Neural cell (in vitro differentiated cells): ENCODE data around the gene C11orf91. TPM values are rescaled to one million over a fixed set of nuclear protein-coding genes. Genes with fewer than 3 reads are reported as not detected.

Source experiments
- H2AFZ ChIP-seq: fragments of 200-600, 300-800 bp; sonication (generic), shearing (Covaris generic); 2 replicates; pipeline ENCODE4 v1.6.0; 2014; ENCODE audit warnings: low read depth, mild to moderate bottlenecking, antibody characterized with exemption, low read length, moderate library complexity
- H3F3A ChIP-seq: fragments of 200-600 bp; shearing (Covaris generic); 2 replicates; pipeline ENCODE4 v1.6.1; 2016; ENCODE audit warnings: mild to moderate bottlenecking, moderate library complexity, mixed read lengths, antibody characterized with exemption, low read length; ENCODE audit not compliant: insufficient read depth, poor library complexity, severe bottlenecking
- H3K27ac ChIP-seq: fragments of 200-600, 300-800 bp; sonication (generic), shearing (Covaris generic); 2 replicates; pipeline ENCODE4 v1.5.1; 2014; ENCODE audit warnings: mild to moderate bottlenecking, low read length, moderate library complexity
- H3K27me3 ChIP-seq: fragments of 300-800, 200-600 bp; sonication (generic), shearing (Covaris generic); 2 replicates; pipeline ENCODE4 v1.6.0; 2014; ENCODE audit warnings: mild to moderate bottlenecking, low read depth, low read length, moderate library complexity; ENCODE audit not compliant: insufficient read depth
- H3K36me3 ChIP-seq: fragments of 300-800, 200-600 bp; sonication (generic), shearing (Covaris generic); 2 replicates; pipeline ENCODE4 v1.5.1; 2014; ENCODE audit warnings: mild to moderate bottlenecking, antibody characterized with exemption, low read length, moderate library complexity; ENCODE audit not compliant: insufficient read depth
- H3K4me2 ChIP-seq: fragments of 300-800, 200-600 bp; sonication (generic), shearing (Covaris generic); 2 replicates; pipeline ENCODE4 v1.6.0; 2014; ENCODE audit warnings: mild to moderate bottlenecking, low read length
- H3K4me3 ChIP-seq: fragments of 300-800, 200-600 bp; sonication (generic), shearing (Covaris generic); 2 replicates; pipeline ENCODE4 v1.5.1; 2014; ENCODE audit warnings: mild to moderate bottlenecking, low read length, moderate library complexity
- H3K79me2 ChIP-seq: fragments of 200-600 bp; shearing (Covaris generic); replicated peaks from 2 replicates; pipeline ENCODE4 v1.6.0; 2014; ENCODE audit warnings: mild to moderate bottlenecking, low read length, moderate library complexity; ENCODE audit not compliant: insufficient read depth
- H3K9ac ChIP-seq: fragments of 300-800, 200-600 bp; sonication (generic), shearing (Covaris generic); 2 replicates; pipeline ENCODE4 v1.6.1; 2016; ENCODE audit warnings: mild to moderate bottlenecking, low read length, mixed read lengths
- H3K9me2 ChIP-seq: fragments of 200-600 bp; shearing (Covaris generic); 2 replicates; pipeline ENCODE4 v1.6.1; 2016; ENCODE audit warnings: mild to moderate bottlenecking, low read length, mixed read lengths; ENCODE audit not compliant: insufficient read depth
- H3K9me3 ChIP-seq: fragments of 200-600, 300-800 bp; sonication (generic), shearing (Covaris generic); 2 replicates; pipeline ENCODE4 v1.6.1; 2016; ENCODE audit warnings: mild to moderate bottlenecking, mixed run types, low read length, moderate library complexity, mixed read lengths
- H4K20me1 ChIP-seq: fragments of 200-600 bp; shearing (Covaris generic); 2 replicates; pipeline ENCODE4 v1.6.1; 2016; ENCODE audit warnings: mild to moderate bottlenecking, mixed run types; ENCODE audit not compliant: insufficient read depth
- EP300 ChIP-seq: fragments of 450-650 bp; conservative IDR thresholded peaks from 2 replicates; pipeline ENCODE4 v1.6.1; 2014; ENCODE audit warnings: antibody characterized with exemption, mild to moderate bottlenecking, moderate library complexity; ENCODE audit not compliant: poor library complexity, severe bottlenecking
- EZH2 ChIP-seq: fragments of 200-600, 300-800 bp; shearing (Covaris generic), sonication (generic); IDR thresholded peaks from 2 replicates; pipeline ENCODE4 v1.6.1; 2014; ENCODE audit warnings: antibody characterized with exemption, low read length, borderline replicate concordance, mild to moderate bottlenecking; ENCODE audit not compliant: insufficient read depth, poor library complexity, severe bottlenecking
- MXI1 ChIP-seq: fragments of 450-650 bp; conservative IDR thresholded peaks from 2 replicates; pipeline ENCODE4 v1.6.1; 2014; ENCODE audit warnings: antibody characterized with exemption, mild to moderate bottlenecking; ENCODE audit not compliant: poor library complexity, severe bottlenecking
- POLR2AphosphoS5 ChIP-seq: IDR thresholded peaks from 2 replicates; pipeline ENCODE4 v1.6.1; 2012
- RAD21 ChIP-seq: fragments of 450-650 bp; conservative IDR thresholded peaks from 2 replicates; pipeline ENCODE4 v1.6.1; 2014; ENCODE audit warnings: antibody characterized with exemption, mild to moderate bottlenecking, moderate library complexity
- SMC3 ChIP-seq: fragments of 450-650 bp; conservative IDR thresholded peaks from 2 replicates; pipeline ENCODE4 v1.6.1; 2014; ENCODE audit warnings: antibody characterized with exemption, mild to moderate bottlenecking, moderate library complexity; ENCODE audit not compliant: poor library complexity
- TAF1 ChIP-seq: IDR thresholded peaks from 2 replicates; pipeline ENCODE4 v1.6.1; 2012; ENCODE audit warnings: low read depth
- polyA plus RNA-seq: library from polyadenylated mRNA; depleted of rRNA; stranded (reverse); fragments of >200 nt; gene quantifications from 2 replicates; pipeline ENCODE4 v1.2.3, GENCODE V29; 2014
- TF ChIP-seq, protein P1 (sequence below): fragments of 450-650 bp; IDR thresholded peaks from 2 replicates; pipeline ENCODE4 v1.5.1; 2014; ENCODE audit warnings: antibody characterized with exemption, mild to moderate bottlenecking, moderate library complexity; ENCODE audit not compliant: poor library complexity, severe bottlenecking
- TF ChIP-seq, protein P2 (sequence below): IDR thresholded peaks from 2 replicates; pipeline ENCODE4 v1.6.1; 2012; ENCODE audit warnings: borderline replicate concordance

Gene C11orf91
- polyA plus RNA-seq, 1 donor from 2014 or later, result not detected

DNA sequence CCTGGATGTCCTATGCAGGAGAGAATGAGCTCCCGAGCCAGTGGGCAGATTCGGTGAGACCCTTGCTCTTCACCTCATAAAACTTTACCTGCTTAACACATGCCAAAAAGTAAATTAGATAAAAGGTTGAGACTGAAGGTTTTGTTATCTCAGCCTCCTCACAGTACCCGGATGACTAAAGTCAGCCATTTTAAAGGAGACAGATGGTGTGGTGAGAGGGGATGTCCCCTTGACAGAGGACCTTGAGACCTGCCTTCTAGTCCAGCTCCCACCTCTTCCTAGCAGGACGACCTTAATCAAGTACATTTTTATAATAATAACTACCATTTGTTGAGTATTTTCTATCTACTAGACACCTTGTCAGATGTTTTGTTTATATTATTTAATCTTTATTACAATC is 39.7 kb downstream of the C11orf91 start:
- Histone ChIP-seq H3K4me2 (no peak overlapping the region), H3F3A (no peaks in the 10 kb centered on the region), H3K36me3 (peaks cover under 1% of the 10 kb centered on the region), H3K79me2 (no peaks in the 10 kb centered on the region), H4K20me1 (no peaks in the 10 kb centered on the region), H3K9me3 (no peaks in the 10 kb centered on the region), H3K27ac (no peak overlapping the region), H3K27me3 (no peaks in the 10 kb centered on the region), H3K4me3 (no peak overlapping the region), H2AFZ (no peak overlapping the region), H3K9ac (no peak overlapping the region), H3K9me2 (no peaks in the 10 kb centered on the region)
- TF ChIP-seq EP300 (no peak), RAD21 (no peak), POLR2AphosphoS5 (no peak), EZH2 (no peak), SMC3 (no peak), TAF1 (no peak), MXI1 (no peak)
- TF ChIP-seq, protein P1, sequence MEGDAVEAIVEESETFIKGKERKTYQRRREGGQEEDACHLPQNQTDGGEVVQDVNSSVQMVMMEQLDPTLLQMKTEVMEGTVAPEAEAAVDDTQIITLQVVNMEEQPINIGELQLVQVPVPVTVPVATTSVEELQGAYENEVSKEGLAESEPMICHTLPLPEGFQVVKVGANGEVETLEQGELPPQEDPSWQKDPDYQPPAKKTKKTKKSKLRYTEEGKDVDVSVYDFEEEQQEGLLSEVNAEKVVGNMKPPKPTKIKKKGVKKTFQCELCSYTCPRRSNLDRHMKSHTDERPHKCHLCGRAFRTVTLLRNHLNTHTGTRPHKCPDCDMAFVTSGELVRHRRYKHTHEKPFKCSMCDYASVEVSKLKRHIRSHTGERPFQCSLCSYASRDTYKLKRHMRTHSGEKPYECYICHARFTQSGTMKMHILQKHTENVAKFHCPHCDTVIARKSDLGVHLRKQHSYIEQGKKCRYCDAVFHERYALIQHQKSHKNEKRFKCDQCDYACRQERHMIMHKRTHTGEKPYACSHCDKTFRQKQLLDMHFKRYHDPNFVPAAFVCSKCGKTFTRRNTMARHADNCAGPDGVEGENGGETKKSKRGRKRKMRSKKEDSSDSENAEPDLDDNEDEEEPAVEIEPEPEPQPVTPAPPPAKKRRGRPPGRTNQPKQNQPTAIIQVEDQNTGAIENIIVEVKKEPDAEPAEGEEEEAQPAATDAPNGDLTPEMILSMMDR, result no peak

DNA sequence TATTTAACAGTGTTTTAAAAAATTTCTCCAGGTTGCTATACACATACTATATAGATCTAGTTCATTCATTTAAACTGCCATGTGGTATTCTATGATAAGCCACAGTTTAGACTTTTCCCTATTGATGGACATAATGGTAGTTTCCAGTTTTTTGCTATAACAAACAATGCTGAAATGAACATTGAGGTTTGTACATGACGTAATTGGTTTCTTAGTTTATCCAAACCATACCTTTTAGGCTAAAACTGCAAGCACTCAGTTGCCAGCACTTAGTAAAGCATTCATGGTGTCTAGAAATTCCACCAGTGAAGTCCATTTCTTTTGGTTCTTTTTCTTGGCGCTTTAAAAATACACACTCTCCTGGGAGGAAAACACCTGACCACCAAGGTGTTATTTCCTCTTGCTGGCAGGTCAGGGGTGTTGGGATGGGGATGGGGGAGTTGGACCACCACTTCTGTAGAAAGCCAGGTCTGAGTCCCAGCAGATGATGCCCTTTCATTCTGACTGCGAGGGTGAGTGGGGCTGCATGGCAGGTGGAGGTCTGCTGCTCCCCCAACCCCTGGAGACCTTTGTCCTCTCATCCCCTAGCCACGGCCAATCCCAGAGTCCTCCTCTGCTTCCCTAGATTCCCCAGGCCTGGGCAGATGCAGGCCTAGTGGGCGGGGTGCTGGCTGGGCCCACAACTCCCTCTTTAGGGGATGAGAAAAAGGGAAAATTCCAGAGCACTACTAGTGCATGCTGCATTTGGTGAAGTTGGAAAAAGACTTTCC is 41.1 kb downstream of the C11orf91 start:
- Histone ChIP-seq H3K4me3 (no peak overlapping the region), H3K9ac (no peak overlapping the region), H3K27me3 (no peaks in the 10 kb centered on the region), H3K9me3 (no peaks in the 10 kb centered on the region), H3K9me2 (no peaks in the 10 kb centered on the region), H3F3A (no peaks in the 10 kb centered on the region), H4K20me1 (no peaks in the 10 kb centered on the region), H3K36me3 (no peaks in the 10 kb centered on the region), H3K4me2 (no peak overlapping the region), H3K27ac (no peak overlapping the region), H2AFZ (no peak overlapping the region), H3K79me2 (no peaks in the 10 kb centered on the region)
- no peak for TF ChIP-seq POLR2AphosphoS5
- TF ChIP-seq SMC3, result no peak
- TF ChIP-seq RAD21, result no peak
- no peak for TF ChIP-seq EP300
- no peak for TF ChIP-seq TAF1
- TF ChIP-seq MXI1, result no peak

DNA sequence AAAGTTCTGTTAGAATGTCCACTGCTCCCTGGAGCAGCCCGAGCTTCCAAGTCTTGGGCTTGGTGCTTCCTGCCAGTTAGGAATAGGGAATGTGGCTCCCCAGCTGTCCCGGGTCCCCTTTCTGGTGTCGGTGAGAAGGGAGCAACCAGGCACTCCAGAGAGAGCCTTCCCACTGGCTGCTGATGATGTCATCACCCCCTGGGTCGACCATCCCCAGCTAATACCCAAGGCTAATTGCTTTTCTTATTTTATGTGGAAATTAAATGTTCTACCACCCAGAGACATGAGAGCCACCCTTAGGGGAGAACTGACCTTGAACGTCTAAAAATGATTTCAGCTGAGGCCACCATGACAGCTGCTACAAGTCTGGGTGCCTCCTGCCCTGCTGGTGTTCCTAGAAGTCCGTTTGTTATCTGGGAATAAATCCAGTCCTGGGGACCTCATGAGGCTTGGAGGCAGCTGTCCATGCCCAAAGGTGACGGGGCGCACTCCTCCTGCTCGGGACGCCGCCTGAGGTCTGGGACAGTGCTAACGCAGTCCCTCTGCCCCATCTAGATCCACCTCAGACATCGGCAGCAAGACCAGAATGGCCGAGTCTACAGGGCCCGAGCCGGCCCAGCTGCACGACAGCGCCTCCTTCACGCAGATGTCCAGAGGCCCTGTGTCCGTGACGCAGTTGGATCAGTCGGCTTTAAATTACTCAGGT is 42.3 kb downstream of the C11orf91 start:
- Histone ChIP-seq H3K79me2 (no peaks in the 10 kb centered on the region), H3K27me3 (no peaks in the 10 kb centered on the region), H2AFZ (no peak overlapping the region), H3K9me2 (no peaks in the 10 kb centered on the region), H3K27ac (no peak overlapping the region), H3K9ac (no peak overlapping the region), H3F3A (no peaks in the 10 kb centered on the region), H3K4me3 (no peak overlapping the region), H3K4me2 (no peak overlapping the region), H4K20me1 (no peaks in the 10 kb centered on the region), H3K36me3 (no peaks in the 10 kb centered on the region), H3K9me3 (no peaks in the 10 kb centered on the region)
- TF ChIP-seq, protein P2, sequence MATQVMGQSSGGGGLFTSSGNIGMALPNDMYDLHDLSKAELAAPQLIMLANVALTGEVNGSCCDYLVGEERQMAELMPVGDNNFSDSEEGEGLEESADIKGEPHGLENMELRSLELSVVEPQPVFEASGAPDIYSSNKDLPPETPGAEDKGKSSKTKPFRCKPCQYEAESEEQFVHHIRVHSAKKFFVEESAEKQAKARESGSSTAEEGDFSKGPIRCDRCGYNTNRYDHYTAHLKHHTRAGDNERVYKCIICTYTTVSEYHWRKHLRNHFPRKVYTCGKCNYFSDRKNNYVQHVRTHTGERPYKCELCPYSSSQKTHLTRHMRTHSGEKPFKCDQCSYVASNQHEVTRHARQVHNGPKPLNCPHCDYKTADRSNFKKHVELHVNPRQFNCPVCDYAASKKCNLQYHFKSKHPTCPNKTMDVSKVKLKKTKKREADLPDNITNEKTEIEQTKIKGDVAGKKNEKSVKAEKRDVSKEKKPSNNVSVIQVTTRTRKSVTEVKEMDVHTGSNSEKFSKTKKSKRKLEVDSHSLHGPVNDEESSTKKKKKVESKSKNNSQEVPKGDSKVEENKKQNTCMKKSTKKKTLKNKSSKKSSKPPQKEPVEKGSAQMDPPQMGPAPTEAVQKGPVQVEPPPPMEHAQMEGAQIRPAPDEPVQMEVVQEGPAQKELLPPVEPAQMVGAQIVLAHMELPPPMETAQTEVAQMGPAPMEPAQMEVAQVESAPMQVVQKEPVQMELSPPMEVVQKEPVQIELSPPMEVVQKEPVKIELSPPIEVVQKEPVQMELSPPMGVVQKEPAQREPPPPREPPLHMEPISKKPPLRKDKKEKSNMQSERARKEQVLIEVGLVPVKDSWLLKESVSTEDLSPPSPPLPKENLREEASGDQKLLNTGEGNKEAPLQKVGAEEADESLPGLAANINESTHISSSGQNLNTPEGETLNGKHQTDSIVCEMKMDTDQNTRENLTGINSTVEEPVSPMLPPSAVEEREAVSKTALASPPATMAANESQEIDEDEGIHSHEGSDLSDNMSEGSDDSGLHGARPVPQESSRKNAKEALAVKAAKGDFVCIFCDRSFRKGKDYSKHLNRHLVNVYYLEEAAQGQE, result no peak
- TF ChIP-seq, protein P1, result no peak
- TF ChIP-seq SMC3 (no peak), EP300 (no peak), EZH2 (no peak), TAF1 (no peak), RAD21 (no peak), MXI1 (no peak), POLR2AphosphoS5 (no peak)
